HFF-Myc (cell line): ENCODE data around the gene ENOX1.

Source experiments
- DNase-seq: peaks from one replicate; pipeline ENCODE4 v3.0.0-alpha.2; 2011; ENCODE audit warnings: low read depth; ENCODE audit errors: extremely low read depth
- H3K4me3 ChIP-seq: replicated peaks from 2 replicates; pipeline ENCODE4 v1.5.1; 2011; ENCODE audit warnings: low read depth, mild to moderate bottlenecking, control low read depth, low read length
- CTCF ChIP-seq: IDR thresholded peaks from 2 replicates; pipeline ENCODE4 v1.5.1; 2012; ENCODE audit warnings: mild to moderate bottlenecking, low read depth, low read length, control low read depth; ENCODE audit errors: missing control alignments

ENOX1 gene

GRCh38 chr13:43434191-43434590 is 352.6 kb downstream of the ENOX1 start:
- no peak for TF ChIP-seq CTCF
- no peak for DNase-seq

GRCh38 chr13:43433691-43434141 is 353.1 kb downstream of the ENOX1 start:
- DNase-seq: no peak
- TF ChIP-seq CTCF: no peak

More at GRCh38 chr13:43434191-43434590, 352.6 kb downstream of the ENOX1 start:
- no peak overlapping the region for H3K4me3 ChIP-seq

GRCh38 chr13:43432958-43433357 is 353.8 kb downstream of the ENOX1 start:
- TF ChIP-seq CTCF: no peak
- peak; percentile 10 for DNase-seq

More at GRCh38 chr13:43433691-43434141, 353.1 kb downstream of the ENOX1 start:
- no peak overlapping the region for H3K4me3 ChIP-seq

GRCh38 chr13:43431841-43432240 is 354.9 kb downstream of the ENOX1 start:
- no peak for DNase-seq
- TF ChIP-seq CTCF: no peak
- H3K4me3 ChIP-seq: no peak overlapping the region

More at GRCh38 chr13:43432958-43433357, 353.8 kb downstream of the ENOX1 start:
- H3K4me3 ChIP-seq: no peak overlapping the region

GRCh38 chr13:43431290-43431716 is 355.5 kb downstream of the ENOX1 start:
- no peak for DNase-seq
- no peak for TF ChIP-seq CTCF
- no peak overlapping the region for H3K4me3 ChIP-seq

GRCh38 chr13:43428545-43429296 is 358.1 kb downstream of the ENOX1 start:
- H3K4me3 ChIP-seq: no peak overlapping the region
- no peak for TF ChIP-seq CTCF
- DNase-seq: no peak

GRCh38 chr13:43426355-43426754 is 360.4 kb downstream of the ENOX1 start:
- no peak for TF ChIP-seq CTCF
- DNase-seq: no peak
- H3K4me3 ChIP-seq: no peak overlapping the region
